ENCODE data around the gene KAT2A.

KAT2A gene

GRCh38 chr17:42135151-42135550 is 14.0 kb upstream of the KAT2A start:
- no peak for DNase-seq

- no peak for DNase-seq
These were observed 12.4 kb upstream of the KAT2A start for GRCh38 chr17:42133461-42134041.

- DNase-seq: no peak
These were observed 11.8 kb upstream of the KAT2A start for GRCh38 chr17:42132941-42133340.

DNA sequence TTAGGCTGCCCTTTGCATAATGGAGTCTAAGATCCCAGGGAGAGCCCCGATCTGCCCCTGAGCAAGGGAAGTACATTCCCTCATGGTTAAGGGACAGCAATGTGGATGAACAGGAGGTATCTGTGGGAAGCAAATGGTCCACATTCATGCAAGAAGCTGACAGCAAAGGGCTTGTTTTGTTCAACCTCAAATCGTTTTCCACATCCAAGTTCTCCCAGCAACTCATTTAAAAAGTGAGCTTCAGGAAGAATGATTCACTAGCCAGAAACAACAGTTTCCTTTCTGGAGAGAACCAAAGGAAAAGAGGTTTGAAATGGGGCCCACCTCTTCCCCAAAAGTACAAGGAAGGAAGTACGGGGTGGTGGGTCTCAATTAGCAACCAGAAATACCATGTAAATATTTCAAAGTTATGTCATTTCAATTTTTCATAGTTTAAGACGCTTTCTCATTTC is 10.8 kb upstream of the KAT2A start:
- DNase-seq: no peak

DNA sequence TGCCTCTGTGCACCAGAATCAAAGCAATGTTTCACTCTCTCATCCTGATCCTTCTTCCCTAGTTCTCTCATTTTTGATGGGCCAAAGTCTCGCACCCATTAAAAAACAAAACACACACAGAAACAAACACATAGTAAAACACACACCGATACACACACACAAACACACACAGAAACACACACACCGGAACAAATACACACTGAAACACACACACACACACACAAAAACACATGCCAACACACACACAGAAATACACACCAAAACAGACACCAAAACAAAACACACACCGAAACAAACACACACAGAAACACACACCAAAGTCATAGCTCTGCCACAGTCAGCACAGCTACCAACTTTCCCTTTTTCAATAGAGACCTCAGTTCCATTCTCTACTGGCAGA is 10.1 kb upstream of the KAT2A start:
- DNase-seq: no peak

DNA sequence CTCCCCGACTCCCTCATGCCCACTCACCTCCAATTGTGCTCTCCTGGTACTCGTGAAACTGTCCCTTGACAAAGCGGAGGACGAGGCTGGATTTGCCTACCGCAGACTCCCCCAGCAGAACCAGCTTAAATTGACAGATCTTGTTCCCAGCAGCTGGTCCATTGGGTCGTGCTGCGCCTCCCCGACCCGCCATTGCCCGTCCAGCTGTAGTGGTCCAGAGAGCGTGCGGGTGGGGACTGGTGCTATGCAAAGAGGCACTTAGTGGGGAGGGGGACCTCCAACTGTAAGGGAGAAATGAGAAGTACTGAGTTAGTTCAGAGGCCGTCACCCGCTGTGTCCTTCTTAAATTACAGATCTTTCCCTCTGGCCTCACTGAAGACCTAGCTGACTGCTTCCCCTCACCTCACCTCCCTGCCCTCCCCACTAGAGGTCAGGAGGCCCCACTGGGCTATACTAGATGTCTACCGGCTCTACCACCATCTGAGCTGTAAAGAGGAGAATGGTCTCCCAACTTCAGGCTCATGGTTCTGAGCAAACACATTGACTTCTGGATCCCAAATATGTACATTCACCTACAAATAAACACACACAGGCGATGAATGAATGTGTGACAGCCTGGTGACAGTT is 9.3 kb upstream of the KAT2A start:
- no peak for DNase-seq

GRCh38 chr17:42129109-42129837 is 8.1 kb upstream of the KAT2A start:
- DNase-seq: no peak

- DNase-seq: no peak
These were observed 6.2 kb upstream of the KAT2A start for GRCh38 chr17:42127414-42127813.

DNA sequence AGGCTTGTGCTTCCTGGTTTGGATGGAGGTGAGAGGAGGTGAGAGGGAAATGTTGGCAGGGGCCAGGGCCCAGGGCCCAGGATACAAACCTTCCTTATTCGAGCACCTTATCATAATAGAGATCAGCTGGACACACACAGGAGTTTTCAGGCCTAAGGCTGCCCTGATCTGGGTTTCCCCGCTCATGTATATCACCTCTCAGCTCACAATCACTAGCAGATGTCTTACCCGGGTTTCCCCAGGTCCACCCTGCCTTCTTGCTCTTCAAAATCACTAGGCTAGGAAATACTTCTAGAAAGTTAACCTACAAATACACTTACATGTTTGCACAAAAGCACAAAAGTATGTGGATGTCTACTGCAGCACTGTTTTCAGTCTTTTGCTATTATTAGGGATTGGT is 5.7 kb upstream of the KAT2A start:
- no peak for DNase-seq

GRCh38 chr17:42125565-42125964 is 4.4 kb upstream of the KAT2A start:
- no peak for DNase-seq

DNA sequence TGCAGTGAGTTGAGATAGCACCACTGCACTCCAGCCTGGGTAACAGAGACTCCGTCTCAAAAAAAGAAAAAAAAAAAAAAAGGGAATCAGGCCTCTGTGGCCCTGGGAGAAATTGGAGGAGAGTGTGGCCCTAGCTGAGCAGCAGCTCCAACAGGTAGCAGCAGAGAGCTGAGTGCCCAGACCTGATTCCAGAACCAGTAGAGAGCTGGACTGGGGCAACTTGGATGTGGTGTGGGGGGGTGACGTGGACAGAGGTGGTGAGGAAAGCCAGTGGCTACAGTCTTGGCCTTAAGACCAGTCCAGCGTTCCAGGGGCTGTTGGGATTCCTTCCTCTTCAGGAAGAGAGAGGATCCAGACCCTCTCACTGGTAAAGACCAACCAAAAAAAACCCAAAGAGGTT is 3.1 kb upstream of the KAT2A start:
- DNase-seq: no peak

GRCh38 chr17:42122371-42123303 is 1.5 kb upstream of the KAT2A start, which contains the start of gene HSPB9:
Gene HSPB9 (plus strand): TSS chr17:42122804. CDS start chr17:42122851, 47 bp downstream.
- DNase-seq: no peak

- DNase-seq: no peak
These were observed 902 bp downstream of the KAT2A start for GRCh38 chr17:42120161-42120769.

DNA sequence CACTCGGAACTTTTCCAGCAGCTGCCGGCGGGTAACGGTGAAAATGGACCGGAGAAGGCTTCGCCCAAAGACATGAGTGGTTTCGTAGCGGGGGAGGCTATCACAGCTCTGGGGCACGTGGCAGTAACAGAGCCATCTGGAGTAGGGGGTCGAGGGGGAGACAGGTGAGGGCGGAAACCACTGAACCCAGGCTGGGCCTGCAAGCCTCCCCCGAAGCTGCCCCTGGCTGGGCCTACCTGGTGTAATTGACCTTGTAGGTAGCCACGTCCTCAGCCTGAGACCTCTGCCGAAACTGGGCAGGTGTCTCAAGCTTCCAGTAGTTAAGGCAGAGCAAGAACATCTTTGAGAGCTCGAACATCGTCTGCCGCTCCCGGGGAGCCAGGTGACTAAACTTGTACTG is 1.9 kb downstream of the KAT2A start:
- DNase-seq: no peak

- no peak for DNase-seq
These were observed 2.6 kb downstream of the KAT2A start for GRCh38 chr17:42118545-42118944.

GRCh38 chr17:42118126-42118510 is 3.0 kb downstream of the KAT2A start:
- no peak for DNase-seq

DNA sequence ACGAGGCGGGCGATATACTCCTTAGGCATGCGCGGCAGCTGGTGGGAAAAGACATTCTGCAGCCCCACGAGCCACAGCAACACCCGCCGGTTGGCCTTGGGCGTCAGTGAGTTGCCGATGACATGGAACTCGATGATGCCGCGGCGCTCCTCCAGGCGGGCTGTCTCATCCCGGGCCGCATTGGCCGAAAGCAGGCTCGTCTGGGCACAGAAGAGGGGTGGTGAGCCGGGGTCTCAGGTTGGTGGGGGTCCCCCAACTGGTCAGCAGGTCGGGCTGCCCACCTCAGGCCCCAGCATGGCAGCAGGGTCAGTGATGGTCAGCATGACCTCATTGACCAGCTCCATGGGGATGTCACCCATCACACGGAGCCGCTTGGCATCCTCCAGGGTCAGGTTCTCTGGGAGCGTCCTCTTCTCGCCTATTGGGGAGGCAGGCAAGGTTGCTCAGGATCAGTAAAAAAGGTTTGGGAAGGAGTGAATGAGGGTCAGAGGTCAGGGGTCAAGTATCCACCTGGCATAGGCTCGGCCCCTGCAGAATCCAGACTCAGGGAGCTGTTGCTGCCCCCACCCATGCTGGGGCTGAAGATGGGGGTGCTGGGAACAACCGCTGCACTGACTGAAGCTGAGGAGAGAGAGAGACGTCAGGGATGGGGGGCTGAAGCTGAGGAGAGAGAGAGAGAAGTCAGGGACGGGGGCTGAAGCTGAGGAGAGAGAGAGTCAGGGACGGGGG is 3.6 kb downstream of the KAT2A start:
- DNase-seq: peak in 1 of 2 experiments; percentile 15

- DNase-seq: peak; percentile 85 to 86
These were observed 4.3 kb downstream of the KAT2A start for GRCh38 chr17:42116705-42117396.

DNA sequence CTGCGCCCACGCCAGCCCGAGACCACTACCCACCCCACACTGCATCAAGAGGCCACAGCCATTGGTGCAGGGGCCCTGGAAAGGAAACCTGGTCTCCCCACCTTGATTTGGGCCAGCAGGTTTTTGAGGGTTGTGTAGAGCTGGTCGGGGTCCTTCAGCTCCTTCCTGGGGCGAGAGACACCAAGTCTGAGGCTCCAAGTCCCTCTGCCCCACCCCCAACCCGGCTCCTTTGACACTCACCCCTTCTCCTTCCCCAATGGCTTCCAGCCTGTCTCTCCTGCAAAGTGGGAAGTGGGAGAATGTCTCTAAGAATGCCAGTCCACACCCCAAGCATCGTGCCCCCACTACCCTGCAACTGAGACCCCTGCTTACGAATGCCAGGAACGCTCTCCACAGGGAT is 7.0 kb downstream of the KAT2A start:
- DNase-seq: no peak

GRCh38 chr17:42113293-42114069 is 7.7 kb downstream of the KAT2A start:
- no peak for DNase-seq
